Fibroblast of lung (primary cell): ENCODE data around the gene SFN. TPM values are rescaled to one million over a fixed set of nuclear protein-coding genes. Genes with fewer than 3 reads are reported as not detected.
A peak's percentile ranks its signal among the peaks of the same experiment; 100 is the strongest.
"Not testable (repeated sequence)": the region's sequence is repeated elsewhere in the genome, so short reads cannot be mapped to it uniquely, and the experiment has no call there.

Source experiments
- DNase-seq, 2 donors: peaks; one replicate each; pipeline versions ENCODE4 v3.0.0 to v3.0.0-alpha.2; 2010; ENCODE audit warnings: low read depth in 2 of 2
- H2AFZ ChIP-seq: 2 replicates; pipeline ENCODE4 v1.5.1; 2012; ENCODE audit warnings: low read length, control low read depth, inconsistent platforms
- H3K27ac ChIP-seq: 2 replicates; pipeline ENCODE4 v1.5.1; 2011; ENCODE audit warnings: low read length, control low read depth; ENCODE audit not compliant: insufficient read depth
- H3K27me3 ChIP-seq: 2 replicates; pipeline ENCODE4 v1.5.1; 2011; ENCODE audit warnings: mild to moderate bottlenecking, low read length; ENCODE audit not compliant: control insufficient read depth, insufficient read depth
- H3K36me3 ChIP-seq: 2 replicates; pipeline ENCODE4 v1.5.1; 2011; ENCODE audit warnings: low read length; ENCODE audit not compliant: control insufficient read depth, insufficient read depth
- H3K4me1 ChIP-seq: 2 replicates; pipeline ENCODE4 v1.5.1; 2011; ENCODE audit warnings: low read length; ENCODE audit not compliant: control insufficient read depth, insufficient read depth; ENCODE audit errors: extremely low read depth
- H3K4me2 ChIP-seq: 2 replicates; pipeline ENCODE4 v1.5.1; 2011; ENCODE audit warnings: low read length, control low read depth; ENCODE audit not compliant: insufficient read depth; ENCODE audit errors: extremely low read depth
- H3K4me3 ChIP-seq, 4 experiments: fragments of 200-600 bp in 1 of 4; sonication (generic) in 1 of 4; replicated peaks in 1 of 4; 2 replicates each; pipeline ENCODE4 v1.5.1; 2011 to 2016; ENCODE audit warnings: low read length in 4 of 4, low read depth in 3 of 4, mild to moderate bottlenecking in 3 of 4, control low read depth in 2 of 4, inconsistent platforms in 1 of 4, mixed read lengths in 1 of 4; ENCODE audit not compliant: insufficient read depth in 1 of 4; ENCODE audit errors: control extremely low read depth in 1 of 4
- H3K79me2 ChIP-seq: 2 replicates; pipeline ENCODE4 v1.5.1; 2012; ENCODE audit warnings: mild to moderate bottlenecking, low read length, inconsistent platforms; ENCODE audit not compliant: control insufficient read depth, insufficient read depth
- H3K9ac ChIP-seq: 2 replicates; pipeline ENCODE4 v1.5.1; 2011; ENCODE audit warnings: mild to moderate bottlenecking, low read length, control low read depth; ENCODE audit not compliant: insufficient read depth
- H3K9me3 ChIP-seq: 2 replicates; pipeline ENCODE4 v1.5.1; 2012; ENCODE audit warnings: low read depth, low read length; ENCODE audit not compliant: control insufficient read depth, insufficient read depth
- H4K20me1 ChIP-seq: 2 replicates; pipeline ENCODE4 v1.5.1; 2011; ENCODE audit warnings: low read length; ENCODE audit not compliant: control insufficient read depth, insufficient read depth; ENCODE audit errors: extremely low read depth
- EZH2 ChIP-seq: IDR thresholded peaks from 2 replicates; pipeline ENCODE4 v1.5.1; 2012; ENCODE audit warnings: low read length, control low read depth, mild to moderate bottlenecking; ENCODE audit errors: missing control alignments
- polyA plus RNA-seq, 2 donors: library from polyadenylated mRNA; depleted of rRNA in 1 of 2; stranded (reverse) in 1 of 2; unstranded in 1 of 2; fragments of >200 nt; gene quantifications; 2 replicates each; pipeline ENCODE4 v1.2.1, GENCODE V29; 2011 to 2012; ENCODE audit warnings: missing spikeins in 1 of 2
- total RNA-seq: library from RNA; depleted of rRNA; stranded (reverse); fragments of >200 nt; gene quantifications from 2 replicates; pipeline ENCODE4 v1.2.1, GENCODE V29; 2014
- TF ChIP-seq, protein P1 (sequence below), 2 donors: IDR thresholded peaks in 1 of 2; conservative IDR thresholded peaks in 1 of 2; 1 replicate in 1 of 2; 2 replicates in 1 of 2; pipeline ENCODE4 v1.5.1; 2011 to 2012; ENCODE audit warnings: low read length in 2 of 2, control low read depth in 1 of 2, inconsistent platforms in 1 of 2, low read depth in 1 of 2, mild to moderate bottlenecking in 1 of 2

The SFN gene
- total and polyA plus RNA-seq, 2 donors (not counting 1 experiment from before 2014, with no cell fraction given) = 0.19 TPM; not detected in 1

- peaks cover 7% of the 10 kb centered on the region for H3K4me1 ChIP-seq
- no peak overlapping the region for H2AFZ ChIP-seq
- H3K27me3 ChIP-seq = no peaks in the 10 kb centered on the region
- TF ChIP-seq, protein P1, sequence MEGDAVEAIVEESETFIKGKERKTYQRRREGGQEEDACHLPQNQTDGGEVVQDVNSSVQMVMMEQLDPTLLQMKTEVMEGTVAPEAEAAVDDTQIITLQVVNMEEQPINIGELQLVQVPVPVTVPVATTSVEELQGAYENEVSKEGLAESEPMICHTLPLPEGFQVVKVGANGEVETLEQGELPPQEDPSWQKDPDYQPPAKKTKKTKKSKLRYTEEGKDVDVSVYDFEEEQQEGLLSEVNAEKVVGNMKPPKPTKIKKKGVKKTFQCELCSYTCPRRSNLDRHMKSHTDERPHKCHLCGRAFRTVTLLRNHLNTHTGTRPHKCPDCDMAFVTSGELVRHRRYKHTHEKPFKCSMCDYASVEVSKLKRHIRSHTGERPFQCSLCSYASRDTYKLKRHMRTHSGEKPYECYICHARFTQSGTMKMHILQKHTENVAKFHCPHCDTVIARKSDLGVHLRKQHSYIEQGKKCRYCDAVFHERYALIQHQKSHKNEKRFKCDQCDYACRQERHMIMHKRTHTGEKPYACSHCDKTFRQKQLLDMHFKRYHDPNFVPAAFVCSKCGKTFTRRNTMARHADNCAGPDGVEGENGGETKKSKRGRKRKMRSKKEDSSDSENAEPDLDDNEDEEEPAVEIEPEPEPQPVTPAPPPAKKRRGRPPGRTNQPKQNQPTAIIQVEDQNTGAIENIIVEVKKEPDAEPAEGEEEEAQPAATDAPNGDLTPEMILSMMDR (conservative IDR thresholded peaks at IDR 0.05 in 1 of 2, IDR thresholded peaks at IDR 0.05 in 1 of 2; ENCODE audit: low read depth in 1 of 2, low read length in 2 of 2) = no peak
- TF ChIP-seq EZH2 = no peak
- H4K20me1 ChIP-seq = no peaks in the 10 kb centered on the region
- H3K27ac ChIP-seq = no peak overlapping the region
- H3K9me3 ChIP-seq = no peaks in the 10 kb centered on the region
- no peak overlapping the region for H3K4me3 ChIP-seq
- H3K79me2 ChIP-seq = no peaks in the 10 kb centered on the region
- DNase-seq = no peak
- no peaks in the 10 kb centered on the region for H3K36me3 ChIP-seq
- H3K4me2 ChIP-seq = no peak overlapping the region
- no peak overlapping the region for H3K9ac ChIP-seq
Observed at GRCh38 chr1:26863685-26864077, 732 bp downstream of the SFN start.

DNA sequence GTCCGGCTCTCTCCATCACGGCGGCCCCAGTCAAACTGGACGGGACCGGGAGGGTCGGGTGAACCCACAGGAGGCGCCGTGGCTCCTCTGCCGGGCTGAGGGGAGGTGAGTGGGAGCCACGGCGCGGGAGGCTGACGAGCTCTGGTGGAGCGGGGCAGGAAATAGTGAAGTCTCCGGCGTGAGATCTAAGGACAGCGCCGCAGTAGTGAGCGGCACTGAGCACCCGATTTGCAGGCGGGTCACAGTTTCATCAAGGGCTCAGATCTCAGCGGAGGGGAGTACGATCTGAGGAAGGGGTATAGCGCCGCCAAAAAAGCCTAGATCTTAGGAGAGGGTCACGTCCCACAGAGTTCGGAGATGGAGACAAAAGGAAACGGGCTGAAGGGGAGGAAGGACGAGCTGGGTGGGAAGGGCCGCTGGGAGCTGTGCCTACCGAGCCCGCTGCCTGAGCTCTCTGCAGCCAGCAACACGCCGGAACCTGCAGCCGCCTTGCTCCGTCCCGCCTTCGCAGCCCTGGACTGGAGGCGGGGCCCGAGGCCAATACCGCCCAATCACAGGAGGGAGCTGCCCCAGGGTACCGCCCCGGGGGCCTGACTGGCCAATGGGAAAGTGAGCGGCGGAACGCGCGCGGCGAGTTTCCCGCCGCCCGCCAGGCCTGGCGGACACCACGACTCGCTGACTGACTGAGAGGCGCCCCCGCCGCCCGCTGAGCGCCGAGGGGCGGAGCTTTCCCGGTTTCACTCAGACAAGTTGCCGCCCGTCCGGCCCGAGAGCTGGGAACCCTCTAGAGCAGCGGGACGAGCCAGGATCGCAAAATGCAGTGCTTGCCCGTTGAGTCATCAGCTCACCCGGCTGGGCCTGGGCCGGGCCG, 1.9 kb downstream of the SFN start:
- TF ChIP-seq, protein P1 (conservative IDR thresholded peaks at IDR 0.05 in 1 of 2, IDR thresholded peaks at IDR 0.05 in 1 of 2; ENCODE audit: low read depth in 1 of 2, low read length in 2 of 2) = no peak
- no peak for TF ChIP-seq EZH2
- peak overlapping the region; percentile 53 to 77 (median 56) for H3K4me3 ChIP-seq
- DNase-seq = peak; percentile 96 to 98
- H2AFZ ChIP-seq = peak overlapping the region; percentile 96
- no peaks in the 10 kb centered on the region for H4K20me1 ChIP-seq
- no peaks in the 10 kb centered on the region for H3K9me3 ChIP-seq
- peak overlapping the region; percentile 85 for H3K4me2 ChIP-seq
- no peaks in the 10 kb centered on the region for H3K36me3 ChIP-seq
- peak overlapping the region; percentile 98 for H3K27ac ChIP-seq
- H3K9ac ChIP-seq = peak overlapping the region; percentile 81
- H3K79me2 ChIP-seq = no peaks in the 10 kb centered on the region
- peaks cover 7% of the 10 kb centered on the region for H3K4me1 ChIP-seq
- no peaks in the 10 kb centered on the region for H3K27me3 ChIP-seq

- H2AFZ ChIP-seq, H3K4me3 ChIP-seq, H3K4me2 ChIP-seq, H3K36me3 ChIP-seq, H3K27me3 ChIP-seq, H4K20me1 ChIP-seq, DNase-seq, H3K27ac ChIP-seq, H3K4me1 ChIP-seq, H3K9me3 ChIP-seq, H3K79me2 ChIP-seq, H3K9ac ChIP-seq: not testable (repeated sequence)
Observed at GRCh38 chr1:26873097-26873496, 10.1 kb downstream of the SFN start.
